ENCODE data around the gene OR9K2.
"Not testable (repeated sequence)": the region's sequence is repeated elsewhere in the genome, so short reads cannot be mapped to it uniquely, and the experiment has no call there.

The OR9K2 gene

DNA sequence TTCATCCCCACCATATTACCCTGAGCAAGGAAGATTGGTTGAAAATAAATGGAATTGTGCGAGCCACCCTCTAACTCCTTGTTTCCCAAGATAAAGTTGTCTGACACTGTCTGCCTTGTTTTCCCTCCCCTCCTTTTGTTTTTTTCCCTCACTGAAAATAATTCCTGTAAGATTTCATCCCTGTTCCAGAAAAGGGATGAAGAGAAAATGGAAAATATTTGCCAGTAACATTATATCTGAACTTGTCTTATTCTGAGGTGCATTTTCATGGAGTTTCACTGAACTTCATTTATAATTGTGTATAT lies 17.3 kb downstream of the OR9K2 start:
- no peak for DNase-seq (ENCODE audit: extremely low read depth, low read depth)
- TF ChIP-seq, protein P1, sequence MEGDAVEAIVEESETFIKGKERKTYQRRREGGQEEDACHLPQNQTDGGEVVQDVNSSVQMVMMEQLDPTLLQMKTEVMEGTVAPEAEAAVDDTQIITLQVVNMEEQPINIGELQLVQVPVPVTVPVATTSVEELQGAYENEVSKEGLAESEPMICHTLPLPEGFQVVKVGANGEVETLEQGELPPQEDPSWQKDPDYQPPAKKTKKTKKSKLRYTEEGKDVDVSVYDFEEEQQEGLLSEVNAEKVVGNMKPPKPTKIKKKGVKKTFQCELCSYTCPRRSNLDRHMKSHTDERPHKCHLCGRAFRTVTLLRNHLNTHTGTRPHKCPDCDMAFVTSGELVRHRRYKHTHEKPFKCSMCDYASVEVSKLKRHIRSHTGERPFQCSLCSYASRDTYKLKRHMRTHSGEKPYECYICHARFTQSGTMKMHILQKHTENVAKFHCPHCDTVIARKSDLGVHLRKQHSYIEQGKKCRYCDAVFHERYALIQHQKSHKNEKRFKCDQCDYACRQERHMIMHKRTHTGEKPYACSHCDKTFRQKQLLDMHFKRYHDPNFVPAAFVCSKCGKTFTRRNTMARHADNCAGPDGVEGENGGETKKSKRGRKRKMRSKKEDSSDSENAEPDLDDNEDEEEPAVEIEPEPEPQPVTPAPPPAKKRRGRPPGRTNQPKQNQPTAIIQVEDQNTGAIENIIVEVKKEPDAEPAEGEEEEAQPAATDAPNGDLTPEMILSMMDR (IDR thresholded peaks at IDR 0.05; ENCODE audit: low read depth, low read length) = no peak

DNA sequence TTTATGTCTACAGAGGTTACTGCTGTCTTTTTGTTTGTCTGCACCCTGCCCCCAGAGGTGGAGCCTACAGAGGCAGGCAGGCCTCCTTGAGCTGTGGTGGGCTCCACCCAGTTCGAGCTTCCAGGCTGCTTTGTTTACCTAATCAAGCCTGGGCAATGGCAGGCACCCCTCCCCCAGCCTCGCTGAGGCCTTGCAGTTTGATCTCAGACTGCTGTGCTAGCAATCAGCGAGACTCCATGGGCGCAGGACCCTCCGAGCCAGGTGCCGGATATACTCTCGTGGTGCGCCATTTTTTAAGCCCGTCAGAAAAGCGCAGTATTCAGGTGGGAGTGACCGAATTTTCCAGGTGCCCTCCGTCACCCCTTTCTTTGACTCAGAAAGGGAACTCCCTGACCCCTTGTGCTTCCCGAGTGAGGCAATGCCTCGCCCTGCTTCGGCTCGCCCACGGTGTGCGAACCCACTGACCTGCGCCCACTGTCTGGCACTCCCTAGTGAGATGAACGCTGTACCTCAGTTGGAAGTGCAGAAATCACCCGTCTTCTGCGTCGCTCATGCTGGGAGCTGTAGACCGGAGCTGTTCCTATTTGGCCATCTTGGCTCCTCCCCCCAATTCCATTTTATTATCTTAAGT lies 40.9 kb downstream of the OR9K2 start:
- DNase-seq (ENCODE audit: extremely low read depth, low read depth) = not testable (repeated sequence)

DNA sequence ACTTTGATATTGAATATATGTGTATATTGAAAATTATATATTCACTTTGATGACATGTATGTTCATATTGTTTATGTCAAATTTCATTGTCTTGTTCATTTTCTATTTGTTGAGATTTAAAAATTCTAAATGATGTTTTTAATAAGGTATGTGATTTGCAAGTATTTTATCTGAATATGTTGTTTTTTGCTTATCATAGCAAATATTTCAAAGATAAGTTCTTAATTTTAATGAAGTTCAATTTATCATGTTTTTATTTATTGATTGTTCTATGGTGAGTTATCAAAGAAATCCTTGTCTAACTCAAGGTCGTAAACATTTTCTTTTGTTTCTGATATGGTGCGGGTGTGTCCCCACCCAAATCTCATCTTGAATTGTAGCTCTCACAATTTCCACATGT lies 45.2 kb downstream of the OR9K2 start:
- no peak for DNase-seq (ENCODE audit: extremely low read depth, low read depth)

DNA sequence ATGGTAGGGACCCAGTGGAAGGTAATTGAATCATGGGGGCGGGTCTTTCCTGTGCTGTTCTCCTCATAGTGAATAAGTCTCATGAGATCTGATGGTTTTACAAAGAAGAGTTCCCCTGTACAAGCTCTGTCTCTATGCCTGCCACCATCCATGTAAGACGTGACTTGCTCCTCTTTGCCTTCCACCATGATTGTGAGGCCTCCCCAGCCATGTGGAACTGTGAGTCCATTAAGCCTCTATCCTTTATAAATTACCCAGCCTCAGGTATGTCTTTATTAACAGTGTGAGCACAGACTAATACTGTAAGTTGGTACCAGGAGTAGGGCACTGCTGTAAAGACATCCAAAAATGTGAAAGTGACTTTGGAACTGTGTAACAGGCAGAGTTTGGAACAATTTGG lies 45.6 kb downstream of the OR9K2 start:
- not testable (repeated sequence) for DNase-seq (ENCODE audit: extremely low read depth, low read depth)

More for the DNA sequence above, 45.2 kb downstream of the OR9K2 start:
- TF ChIP-seq, protein P1 (IDR thresholded peaks at IDR 0.05; ENCODE audit: low read depth, low read length) = no peak

DNA sequence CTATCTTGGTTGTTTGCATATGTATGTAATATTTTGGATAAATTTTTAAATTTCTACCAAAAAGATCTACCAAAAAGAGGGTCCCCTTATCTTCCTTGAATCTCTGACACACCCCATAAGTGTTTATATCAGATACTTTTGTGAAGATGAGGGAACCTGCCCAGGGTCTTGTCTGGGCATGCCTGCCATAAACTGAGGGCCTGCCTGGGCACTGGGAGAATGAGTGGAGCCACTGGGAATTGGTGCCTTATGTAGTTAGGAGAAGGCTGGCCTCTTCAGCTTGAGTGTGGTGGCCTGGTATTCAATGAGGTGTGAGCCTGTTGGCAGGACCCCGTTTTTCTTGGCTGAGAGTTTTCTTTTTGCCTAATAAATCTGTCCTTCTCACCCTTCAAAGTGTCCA lies 46.5 kb downstream of the OR9K2 start:
- DNase-seq (ENCODE audit: extremely low read depth, low read depth) = no peak
- TF ChIP-seq, protein P1 (IDR thresholded peaks at IDR 0.05; ENCODE audit: low read depth, low read length) = no peak

DNA sequence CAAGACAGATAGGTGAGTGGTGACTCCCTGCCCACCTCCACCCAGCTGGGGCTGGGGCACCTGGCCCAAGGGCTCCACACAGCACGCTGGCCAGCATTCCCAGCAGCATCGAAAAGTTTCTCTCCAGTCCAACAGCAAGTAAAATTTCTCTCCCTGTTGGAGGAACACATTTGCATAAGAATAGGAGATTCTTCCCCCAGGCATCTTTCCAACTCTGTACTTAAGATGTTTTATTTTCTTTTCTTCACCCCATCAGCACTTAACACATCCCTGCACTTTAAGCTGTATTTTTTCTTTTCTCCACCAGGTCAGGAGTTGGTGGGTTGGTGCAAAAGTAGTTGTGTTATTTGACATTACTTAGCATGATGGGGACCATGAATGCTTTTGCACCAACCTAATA lies 47.2 kb downstream of the OR9K2 start:
- TF ChIP-seq, protein P1 (IDR thresholded peaks at IDR 0.05; ENCODE audit: low read depth, low read length) = no peak
- no peak for DNase-seq (ENCODE audit: extremely low read depth, low read depth)
